Activated T-cell treated with anti-CD3 and anti-CD28 coated beads, Interleukin-2, amount 50 U/mL, for 1 hour (primary cell): Measurements from ENCODE around the gene SHANK3.

ENCODE experiments used
- DNase-seq: peaks from one replicate; pipeline ENCODE4 v3.0.0-alpha.2; 2020

Gene SHANK3

GRCh38 chr22:50714631-50715179 is 42.1 kb downstream of the SHANK3 start:
- DNase-seq, result no peak

- DNase-seq, result no peak
Measured at GRCh38 chr22:50715250-50715649, 42.6 kb downstream of the SHANK3 start.

- DNase-seq, result no peak
Measured at GRCh38 chr22:50715776-50716175, 43.2 kb downstream of the SHANK3 start.

- DNase-seq, result no peak
Measured at GRCh38 chr22:50716290-50717024, 43.8 kb downstream of the SHANK3 start.

- no peak for DNase-seq
Measured at GRCh38 chr22:50717709-50718351, 45.2 kb downstream of the SHANK3 start.

GRCh38 chr22:50718352-50718709 is 45.7 kb downstream of the SHANK3 start:
- DNase-seq, result no peak

GRCh38 chr22:50719814-50720300 is 47.2 kb downstream of the SHANK3 start:
- DNase-seq, result no peak

GRCh38 chr22:50720301-50721256 is 48.0 kb downstream of the SHANK3 start:
- DNase-seq, result no peak

- no peak for DNase-seq
Measured at GRCh38 chr22:50721257-50721844, 48.7 kb downstream of the SHANK3 start.

- DNase-seq, result no peak
Measured at GRCh38 chr22:50722048-50722701, 49.6 kb downstream of the SHANK3 start.
